Measurements from ENCODE around the gene MEIS2.

Gene MEIS2

DNA sequence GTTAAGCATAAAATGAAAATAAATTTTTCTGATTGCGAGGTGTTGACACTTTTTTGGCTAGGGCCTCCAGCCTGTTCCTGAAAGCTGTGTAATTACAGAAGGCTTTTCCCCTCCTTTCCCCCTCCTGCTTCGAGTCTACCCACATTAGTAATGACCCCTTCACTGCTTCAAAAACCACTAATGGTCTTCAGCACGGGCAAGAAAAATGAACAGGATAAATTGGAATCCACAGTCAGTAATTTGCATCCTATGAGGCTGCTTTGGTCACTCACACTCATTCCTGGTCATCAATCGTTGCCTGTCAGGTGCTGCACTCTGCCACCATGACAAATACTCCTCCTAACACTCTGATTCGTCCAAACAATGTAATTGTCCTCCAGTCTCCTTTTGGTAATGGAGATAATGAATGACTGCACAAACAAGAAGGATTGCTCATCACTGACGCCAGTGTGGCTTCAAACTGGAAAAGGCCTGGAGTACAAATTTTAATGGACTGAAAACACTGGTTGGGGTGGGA is 148.6 kb downstream of the MEIS2 start:
- no peak for DNase-seq (ENCODE audit: low read depth in 1 of 2, low spot score in 1 of 2)
- H3K27me3 ChIP-seq (ENCODE audit: insufficient read depth, poor library complexity, severe bottlenecking) = no peaks in the 10 kb centered on the region
- no peak overlapping the region for H3K27ac ChIP-seq (replicated peaks)
- H3K4me3 ChIP-seq (replicated peaks; ENCODE audit: insufficient read depth, low read length) = no peak overlapping the region
- TF ChIP-seq, protein P1, sequence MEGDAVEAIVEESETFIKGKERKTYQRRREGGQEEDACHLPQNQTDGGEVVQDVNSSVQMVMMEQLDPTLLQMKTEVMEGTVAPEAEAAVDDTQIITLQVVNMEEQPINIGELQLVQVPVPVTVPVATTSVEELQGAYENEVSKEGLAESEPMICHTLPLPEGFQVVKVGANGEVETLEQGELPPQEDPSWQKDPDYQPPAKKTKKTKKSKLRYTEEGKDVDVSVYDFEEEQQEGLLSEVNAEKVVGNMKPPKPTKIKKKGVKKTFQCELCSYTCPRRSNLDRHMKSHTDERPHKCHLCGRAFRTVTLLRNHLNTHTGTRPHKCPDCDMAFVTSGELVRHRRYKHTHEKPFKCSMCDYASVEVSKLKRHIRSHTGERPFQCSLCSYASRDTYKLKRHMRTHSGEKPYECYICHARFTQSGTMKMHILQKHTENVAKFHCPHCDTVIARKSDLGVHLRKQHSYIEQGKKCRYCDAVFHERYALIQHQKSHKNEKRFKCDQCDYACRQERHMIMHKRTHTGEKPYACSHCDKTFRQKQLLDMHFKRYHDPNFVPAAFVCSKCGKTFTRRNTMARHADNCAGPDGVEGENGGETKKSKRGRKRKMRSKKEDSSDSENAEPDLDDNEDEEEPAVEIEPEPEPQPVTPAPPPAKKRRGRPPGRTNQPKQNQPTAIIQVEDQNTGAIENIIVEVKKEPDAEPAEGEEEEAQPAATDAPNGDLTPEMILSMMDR (IDR thresholded peaks at IDR 0.05; ENCODE audit: insufficient read depth, low read length) = no peak
- TF ChIP-seq GABPA (IDR thresholded peaks at IDR 0.05; ENCODE audit: low read depth) (no peak), REST (IDR thresholded peaks at IDR 0.05; ENCODE audit: insufficient replicate concordance, low read depth) (no peak), POLR2AphosphoS5 (IDR thresholded peaks at IDR 0.05; ENCODE audit: low read depth) (no peak), SPI1 (IDR thresholded peaks at IDR 0.05; ENCODE audit: borderline replicate concordance, low read depth) (no peak)

- no peaks in the 10 kb centered on the region for H3K27me3 ChIP-seq (ENCODE audit: insufficient read depth, poor library complexity, severe bottlenecking)
- no peak overlapping the region for H3K4me3 ChIP-seq (replicated peaks; ENCODE audit: insufficient read depth, low read length)
- DNase-seq (ENCODE audit: low read depth in 1 of 2, low spot score in 1 of 2) = no peak
- TF ChIP-seq, protein P1 (IDR thresholded peaks at IDR 0.05; ENCODE audit: insufficient read depth, low read length) = no peak
- TF ChIP-seq SPI1 (IDR thresholded peaks at IDR 0.05; ENCODE audit: borderline replicate concordance, low read depth) = no peak
- no peak for TF ChIP-seq REST (IDR thresholded peaks at IDR 0.05; ENCODE audit: insufficient replicate concordance, low read depth)
- no peak for TF ChIP-seq GABPA (IDR thresholded peaks at IDR 0.05; ENCODE audit: low read depth)
- TF ChIP-seq POLR2AphosphoS5 (IDR thresholded peaks at IDR 0.05; ENCODE audit: low read depth) = no peak
- H3K27ac ChIP-seq (replicated peaks) = no peak overlapping the region
Observed at GRCh38 chr15:36950371-36950770, 150.0 kb downstream of the MEIS2 start.

GRCh38 chr15:36948982-36949381 is 151.4 kb downstream of the MEIS2 start:
- Histone ChIP-seq H3K27me3 (ENCODE audit: insufficient read depth, poor library complexity, severe bottlenecking) (no peaks in the 10 kb centered on the region), H3K27ac (replicated peaks) (no peak overlapping the region), H3K4me3 (replicated peaks; ENCODE audit: insufficient read depth, low read length) (no peak overlapping the region)
- TF ChIP-seq GABPA (IDR thresholded peaks at IDR 0.05; ENCODE audit: low read depth) (no peak), SPI1 (IDR thresholded peaks at IDR 0.05; ENCODE audit: borderline replicate concordance, low read depth) (no peak), POLR2AphosphoS5 (IDR thresholded peaks at IDR 0.05; ENCODE audit: low read depth) (no peak)
- TF ChIP-seq, protein P1 (IDR thresholded peaks at IDR 0.05; ENCODE audit: insufficient read depth, low read length) = no peak
- no peak for DNase-seq (ENCODE audit: low read depth in 1 of 2, low spot score in 1 of 2)
